Measurements from ENCODE around the gene IPO4. TPM values are rescaled to one million over a fixed set of nuclear protein-coding genes. Genes with fewer than 3 reads are reported as not detected.
A peak's percentile ranks its signal among the peaks of the same experiment; 100 is the strongest.

IPO4 gene
- total and polyA plus RNA-seq, 2 of the 13 experiments (the other 11 are each of a cell fraction or from before 2014, with no cell fraction given) = 39.0 to 179 TPM

DNA sequence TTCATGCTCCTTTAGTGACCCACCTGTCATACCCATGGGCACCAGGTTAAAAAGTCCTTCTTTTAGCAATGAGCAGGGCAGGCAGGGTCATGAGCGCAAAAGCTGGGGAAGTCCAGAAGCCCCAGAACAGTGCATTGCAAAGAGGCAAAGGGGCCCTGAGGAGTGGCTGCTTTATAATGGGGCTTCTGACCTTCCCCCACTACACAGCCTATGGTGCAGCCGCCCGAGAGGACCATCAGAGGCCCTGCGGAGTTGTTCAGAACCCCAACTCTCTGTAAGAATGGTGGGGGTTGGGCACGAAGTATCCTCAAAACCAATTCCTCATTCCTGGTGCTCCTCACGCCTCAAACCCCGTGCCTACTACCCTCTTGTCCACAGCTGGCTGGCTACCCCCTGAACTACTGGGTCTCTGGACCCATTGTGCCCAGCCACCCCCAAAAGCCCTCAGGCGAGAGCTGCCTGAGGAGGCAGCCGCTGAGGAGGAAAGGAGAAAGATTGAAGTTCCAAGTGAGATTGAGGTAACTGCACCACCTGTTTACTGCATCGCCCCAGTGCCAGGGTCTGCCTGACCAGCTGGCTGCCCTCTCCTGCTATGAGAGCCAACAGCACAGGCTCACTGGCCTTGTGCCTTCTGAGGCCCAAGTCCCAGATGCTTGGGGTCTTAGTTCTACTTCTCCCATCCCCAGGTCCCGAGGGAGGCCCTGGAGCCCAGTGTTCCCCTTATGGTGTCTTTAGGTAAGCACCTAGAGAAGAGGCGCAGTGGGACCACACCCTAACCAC, 10.0 kb downstream of the IPO4 start:
- no peak for FAIRE-seq
- CTCF ChIA-PET (ENCODE audit: low intra/inter-chr PET ratio, low total read pairs) = no interaction called here
- no peak overlapping the region for H3K9ac ChIP-seq (ENCODE audit: insufficient read depth, low read depth, low read length)

More for the DNA sequence above, 10.0 kb downstream of the IPO4 start:
- TF ChIP-seq ZNF567 (CRISPR knock-in tag; IDR thresholded peaks at IDR 0.05; ENCODE audit: borderline replicate concordance) = no peak
- TF ChIP-seq, protein P1, sequence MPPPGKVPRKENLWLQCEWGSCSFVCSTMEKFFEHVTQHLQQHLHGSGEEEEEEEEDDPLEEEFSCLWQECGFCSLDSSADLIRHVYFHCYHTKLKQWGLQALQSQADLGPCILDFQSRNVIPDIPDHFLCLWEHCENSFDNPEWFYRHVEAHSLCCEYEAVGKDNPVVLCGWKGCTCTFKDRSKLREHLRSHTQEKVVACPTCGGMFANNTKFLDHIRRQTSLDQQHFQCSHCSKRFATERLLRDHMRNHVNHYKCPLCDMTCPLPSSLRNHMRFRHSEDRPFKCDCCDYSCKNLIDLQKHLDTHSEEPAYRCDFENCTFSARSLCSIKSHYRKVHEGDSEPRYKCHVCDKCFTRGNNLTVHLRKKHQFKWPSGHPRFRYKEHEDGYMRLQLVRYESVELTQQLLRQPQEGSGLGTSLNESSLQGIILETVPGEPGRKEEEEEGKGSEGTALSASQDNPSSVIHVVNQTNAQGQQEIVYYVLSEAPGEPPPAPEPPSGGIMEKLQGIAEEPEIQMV (CRISPR knock-in tag; IDR thresholded peaks at IDR 0.05; ENCODE audit: low read depth) = no peak
- no peak for TF ChIP-seq GTF3A (CRISPR knock-in tag; conservative IDR thresholded peaks at IDR 0.05)
- peak; percentile 26; the same call in 1 of the 2 replicates for TF ChIP-seq POLR2G (IDR thresholded peaks at IDR 0.05; ENCODE audit: low read depth, low read length)
- 0 out of 2 replicates have a peak, but pooled peaks have one; percentile 23 for TF ChIP-seq NR1H2 (CRISPR knock-in tag; IDR thresholded peaks at IDR 0.05; ENCODE audit: borderline replicate concordance, low read depth)
- no peak for TF ChIP-seq TBL1XR1 (IDR thresholded peaks at IDR 0.05; ENCODE audit: borderline replicate concordance, low read length, partially characterized antibody)
- 0 out of 2 replicates have a peak, but pooled peaks have one; percentile 20 for TF ChIP-seq CCDC6 (CRISPR knock-in tag; IDR thresholded peaks at IDR 0.05)
- TF ChIP-seq HMGA1 (CRISPR knock-in tag; conservative IDR thresholded peaks at IDR 0.05) = no peak
- TF ChIP-seq RORA (CRISPR knock-in tag; IDR thresholded peaks at IDR 0.05) = no peak
- TF ChIP-seq PRPF4 (IDR thresholded peaks at IDR 0.05; ENCODE audit: low read depth, low read length, poor library complexity, severe bottlenecking) = no peak
- no peak for TF ChIP-seq ATRX (CRISPR knock-in tag; IDR thresholded peaks at IDR 0.05; ENCODE audit: borderline replicate concordance)
- no peaks in the 10 kb centered on the region for H3K27me3 ChIP-seq (ENCODE audit: control insufficient read depth in 1 of 2, insufficient read depth in 2 of 2, low read length in 2 of 2)
- ATAC-seq (no peak), DNase-seq (ENCODE audit: low spot score) (no peak)
- no peak overlapping the region for H2AFZ ChIP-seq (ENCODE audit: low read length)
- H3K4me3 ChIP-seq (replicated peaks in 1 of 3; ENCODE audit: insufficient read depth in 1 of 3, low read depth in 2 of 3, low read length in 3 of 3) = no peak overlapping the region
- H3K36me3 ChIP-seq (replicated peaks in 1 of 2; ENCODE audit: control insufficient read depth in 1 of 2, insufficient read depth in 2 of 2, low read length in 2 of 2) = peaks cover 54 to 59% of the 10 kb centered on the region in 2 experiments
- no peak overlapping the region for H3K27ac ChIP-seq (ENCODE audit: extremely low read length, insufficient read depth, low read length)
- no peaks in the 10 kb centered on the region for H3K79me2 ChIP-seq (ENCODE audit: insufficient read depth, low read length)
- intact Hi-C loops (cut with micrococcal nuclease; ENCODE audit: unreplicated experiment) = no loop called here
- no TSS peak for BruUV-seq (replicated peaks)
- no peaks in the 10 kb centered on the region for H4K20me1 ChIP-seq (ENCODE audit: insufficient read depth, low read length)
- POLR2A ChIA-PET = interaction anchor here (0.6 to 8.1 kb wide), 12 partner anchors 8 to 66 kb away, joined by 3 to 65 read pairs (median 5); partner anchors contain the start of genes CHMP4A, DCAF11, EMC9 and IPO4
- no peak overlapping the region for H3K4me2 ChIP-seq (ENCODE audit: low read depth, low read length)
- in situ Hi-C loops (cut with HindIII; ENCODE audit: extremely low pct_ligation_motif_present, low pct_unique_long_range_greater_than_20kb) = no loop called here
- no peaks in the 10 kb centered on the region for H3K4me1 ChIP-seq (ENCODE audit: insufficient read depth, low read length)
- 86% methylated on average over 12 of the region's 12 CpGs for WGBS (ENCODE audit: low lambda C conversion rate)
- H3K9me3 ChIP-seq (ENCODE audit: low read length) = no peaks in the 10 kb centered on the region

Measured in HepG2 (cell line).